COLO668 (cell line): ENCODE data around the gene DDIT3.
"Not testable (repeated sequence)": the region's sequence is repeated elsewhere in the genome, so short reads cannot be mapped to it uniquely, and the experiment has no call there.

Experiments used
- DNase-seq: peaks from one replicate; lab custom pipeline; 2025; ENCODE audit not compliant: unreplicated experiment; lab: John Stamatoyannopoulos, UW

Gene DDIT3, protein sequence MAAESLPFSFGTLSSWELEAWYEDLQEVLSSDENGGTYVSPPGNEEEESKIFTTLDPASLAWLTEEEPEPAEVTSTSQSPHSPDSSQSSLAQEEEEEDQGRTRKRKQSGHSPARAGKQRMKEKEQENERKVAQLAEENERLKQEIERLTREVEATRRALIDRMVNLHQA

GRCh38 chr12:57520053-57520818 is at the start of gene DDIT3:
Gene DDIT3, minus strand, starts transcription at chr12:57520514. Its CDS starts 3,108 bp downstream, at chr12:57517406.
- DNase-seq: peak; percentile 97

DNA sequence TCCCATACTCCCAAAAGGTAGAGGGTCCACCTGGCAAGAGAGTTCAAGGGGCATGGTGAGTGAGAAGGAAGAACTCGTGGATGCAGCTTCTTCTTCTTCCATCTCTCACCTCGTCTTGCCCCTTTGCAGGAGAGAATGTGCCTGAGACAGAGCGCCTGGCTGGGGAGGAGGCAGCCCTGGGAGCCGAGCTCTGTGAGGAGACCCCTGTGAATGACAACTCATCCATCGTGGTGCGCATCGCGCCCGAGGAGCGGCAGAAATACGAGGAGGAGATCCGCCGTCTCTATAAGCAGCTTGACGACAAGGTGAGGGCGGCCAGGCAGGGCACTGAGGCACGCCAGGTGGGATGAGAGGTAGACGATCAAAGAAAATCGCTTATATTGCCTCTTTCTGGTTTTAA is 49.5 kb upstream of the DDIT3 start:
- no peak for DNase-seq

DNA sequence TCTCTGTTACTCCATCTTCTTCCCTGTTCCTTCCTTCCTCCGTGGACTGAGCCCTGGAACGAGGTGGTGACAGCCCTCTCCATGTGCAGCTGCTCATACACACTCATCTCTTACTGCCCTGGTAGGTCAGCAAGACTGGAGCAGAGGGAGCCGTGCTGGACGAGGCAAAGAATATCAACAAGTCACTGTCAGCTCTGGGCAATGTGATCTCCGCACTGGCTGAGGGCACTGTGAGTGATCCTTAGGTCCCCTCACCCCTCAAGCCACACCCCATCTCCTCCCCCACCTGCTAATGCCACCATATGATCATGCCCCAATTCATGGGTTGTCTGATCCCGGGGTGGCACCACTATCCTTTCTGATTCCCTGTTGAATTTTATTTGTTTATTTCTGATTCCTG is 48.5 kb upstream of the DDIT3 start:
- no peak for DNase-seq

GRCh38 chr12:57564178-57564740 is 43.9 kb upstream of the DDIT3 start:
- no peak for DNase-seq

GRCh38 chr12:57563358-57563757 is 43.0 kb upstream of the DDIT3 start:
- no peak for DNase-seq

GRCh38 chr12:57561117-57561516 is 40.8 kb upstream of the DDIT3 start:
- DNase-seq: not testable (repeated sequence)

- DNase-seq: no peak
Measured at GRCh38 chr12:57560516-57560915, 40.2 kb upstream of the DDIT3 start.

GRCh38 chr12:57558864-57559263 is 38.5 kb upstream of the DDIT3 start:
- no peak for DNase-seq

DNA sequence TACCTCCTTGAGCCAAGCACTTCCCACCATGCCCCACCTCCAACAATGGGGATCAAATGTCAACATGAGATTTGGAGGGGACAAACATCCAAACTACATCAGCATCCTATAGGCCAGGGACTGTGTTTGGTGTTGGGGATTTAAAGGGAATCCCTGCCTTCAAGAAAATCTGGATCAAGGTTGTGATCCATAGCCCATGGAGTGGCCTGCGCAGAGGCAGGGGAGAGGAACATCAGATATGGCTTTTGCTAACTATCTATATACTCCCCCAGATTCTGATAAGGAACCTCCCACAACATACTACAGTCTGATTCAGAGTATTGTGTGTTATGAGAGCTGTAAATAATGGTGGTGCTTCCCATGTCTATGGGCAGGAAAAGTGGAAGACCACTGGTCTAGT is 34.6 kb upstream of the DDIT3 start:
- no peak for DNase-seq

DNA sequence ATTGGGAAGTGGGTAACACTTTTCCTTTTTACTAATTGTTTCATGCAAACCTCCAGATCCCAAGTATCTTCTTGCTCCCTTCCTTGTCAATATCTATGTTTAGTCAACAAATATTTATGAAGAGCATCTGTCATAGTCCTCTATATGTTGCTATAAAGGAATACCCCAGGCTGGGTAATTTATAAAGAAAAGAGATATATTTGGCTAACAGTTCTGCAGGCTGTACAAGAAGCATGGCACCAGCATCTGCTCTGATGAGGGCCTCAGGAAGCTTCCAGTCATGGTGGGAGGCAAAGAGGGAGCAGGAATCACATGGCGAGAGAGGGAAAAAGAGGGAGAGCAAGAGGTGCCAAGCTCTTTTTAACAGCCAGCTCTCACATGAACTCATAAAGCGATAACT is 34.1 kb upstream of the DDIT3 start:
- DNase-seq: no peak

- DNase-seq: no peak
Measured at GRCh38 chr12:57553343-57554202, 33.3 kb upstream of the DDIT3 start.

DNA sequence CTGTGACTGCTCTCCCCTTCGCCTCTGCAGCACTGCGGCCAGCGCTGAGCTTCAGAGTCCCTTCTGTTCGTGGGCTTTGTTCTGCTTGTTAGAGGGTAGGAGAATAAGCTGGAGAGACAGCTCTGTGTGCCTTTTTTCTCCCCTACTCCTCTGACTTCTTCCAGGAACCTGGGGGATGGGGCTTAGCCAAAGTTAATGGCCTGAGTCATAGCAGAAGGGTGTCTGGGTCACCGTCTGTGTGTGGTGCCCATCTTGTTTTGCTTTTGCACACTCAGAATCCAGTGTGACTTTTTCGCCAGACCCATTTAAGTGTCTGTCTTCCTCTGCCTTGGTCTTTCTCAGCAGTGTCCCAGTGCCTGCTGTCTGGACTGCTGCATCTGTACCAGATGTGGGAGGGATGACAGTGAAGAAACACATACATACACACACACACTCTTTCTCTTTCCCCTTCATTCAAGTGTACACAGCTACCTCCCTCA is 32.6 kb upstream of the DDIT3 start:
- no peak for DNase-seq

DNA sequence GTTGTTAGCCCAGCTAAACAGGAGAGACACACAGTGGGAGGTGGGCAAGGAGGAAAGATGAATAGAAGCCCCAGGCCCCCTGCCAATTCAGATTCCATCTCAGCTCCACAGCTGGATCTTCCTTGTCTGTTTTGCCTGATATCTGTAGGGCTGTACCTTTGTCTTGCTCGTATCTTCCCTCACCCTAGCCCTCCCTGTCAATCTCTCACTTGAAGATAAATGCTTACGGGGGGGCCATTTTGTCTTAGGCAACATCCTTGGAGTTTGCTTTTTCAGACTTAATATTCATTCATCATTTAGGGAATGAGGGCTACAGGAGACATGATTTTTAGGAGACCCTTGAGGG is 32.0 kb upstream of the DDIT3 start:
- DNase-seq: no peak

DNA sequence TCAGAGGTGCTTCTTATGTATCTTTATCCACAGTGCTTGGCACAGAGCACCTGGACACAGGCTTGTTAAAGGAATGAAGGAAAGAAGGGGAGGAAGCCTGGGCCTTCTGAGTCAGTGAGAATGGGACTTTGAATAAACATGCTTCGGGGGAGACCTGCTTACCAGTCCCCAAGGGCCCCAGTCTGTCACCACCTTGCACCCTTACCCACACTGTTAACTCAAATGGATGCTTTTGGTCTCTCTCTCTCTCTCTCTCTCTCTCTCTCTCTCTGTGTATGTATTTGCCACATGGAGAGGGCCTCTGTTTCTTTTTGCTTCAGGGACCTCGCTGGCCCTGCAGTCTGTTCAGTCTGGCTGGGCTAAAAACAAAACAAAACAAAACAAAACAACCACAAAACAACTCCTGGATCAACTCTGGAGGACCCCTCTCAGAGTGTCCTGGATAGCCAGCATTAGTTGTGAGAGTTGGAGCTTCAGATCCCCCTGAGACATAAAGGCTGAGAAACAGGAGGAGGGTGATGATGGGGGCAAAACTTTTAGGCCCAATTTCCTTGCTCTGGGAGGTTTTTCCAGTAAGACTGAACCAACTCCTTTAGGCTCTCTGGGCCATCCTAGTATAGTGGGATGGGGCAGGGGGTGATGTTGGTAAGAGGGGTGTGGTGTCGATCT is 31.5 kb upstream of the DDIT3 start:
- no peak for DNase-seq

DNA sequence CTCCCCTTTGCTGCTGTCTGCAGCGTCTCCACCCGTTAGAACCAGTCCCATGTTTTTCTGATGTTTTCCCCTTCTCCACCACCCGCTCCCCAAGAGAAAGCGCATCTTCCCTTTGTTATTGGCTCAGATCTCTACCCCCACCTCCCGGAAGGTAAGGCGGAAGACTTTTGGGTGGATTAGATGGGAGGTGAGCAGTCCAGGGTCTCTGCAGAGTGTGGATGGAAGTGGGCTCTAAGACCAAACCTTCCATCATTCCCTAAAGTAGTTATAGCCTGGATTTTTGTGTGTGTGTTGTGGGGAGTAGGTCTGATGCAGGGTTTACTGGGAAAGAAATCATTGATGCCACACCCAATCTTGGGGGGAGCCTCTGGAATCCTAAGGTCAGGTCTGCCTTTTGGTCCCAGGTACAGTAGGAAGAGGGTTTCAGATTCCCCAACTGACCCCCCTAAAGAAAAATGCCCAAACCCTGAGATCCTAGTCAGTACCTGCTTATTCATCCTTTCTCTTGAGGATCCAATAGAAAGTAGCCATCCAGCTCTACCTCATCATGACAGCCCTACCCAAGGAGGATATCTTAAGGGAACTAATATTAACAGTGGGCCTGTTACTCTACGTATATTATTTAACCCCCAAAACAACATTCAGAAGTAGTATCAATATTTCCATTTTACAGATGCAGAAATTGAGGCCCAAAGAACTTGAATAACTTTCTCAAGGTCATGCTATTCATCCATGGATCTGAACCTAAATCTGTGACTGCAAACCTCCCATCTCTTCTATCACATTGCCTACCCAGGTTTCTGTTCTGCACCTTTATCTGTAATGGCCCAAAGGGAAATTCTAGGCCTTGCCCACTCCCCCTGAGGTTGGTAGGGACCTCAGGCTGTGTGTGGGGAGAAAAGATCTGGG is 30.6 kb upstream of the DDIT3 start:
- no peak for DNase-seq

DNA sequence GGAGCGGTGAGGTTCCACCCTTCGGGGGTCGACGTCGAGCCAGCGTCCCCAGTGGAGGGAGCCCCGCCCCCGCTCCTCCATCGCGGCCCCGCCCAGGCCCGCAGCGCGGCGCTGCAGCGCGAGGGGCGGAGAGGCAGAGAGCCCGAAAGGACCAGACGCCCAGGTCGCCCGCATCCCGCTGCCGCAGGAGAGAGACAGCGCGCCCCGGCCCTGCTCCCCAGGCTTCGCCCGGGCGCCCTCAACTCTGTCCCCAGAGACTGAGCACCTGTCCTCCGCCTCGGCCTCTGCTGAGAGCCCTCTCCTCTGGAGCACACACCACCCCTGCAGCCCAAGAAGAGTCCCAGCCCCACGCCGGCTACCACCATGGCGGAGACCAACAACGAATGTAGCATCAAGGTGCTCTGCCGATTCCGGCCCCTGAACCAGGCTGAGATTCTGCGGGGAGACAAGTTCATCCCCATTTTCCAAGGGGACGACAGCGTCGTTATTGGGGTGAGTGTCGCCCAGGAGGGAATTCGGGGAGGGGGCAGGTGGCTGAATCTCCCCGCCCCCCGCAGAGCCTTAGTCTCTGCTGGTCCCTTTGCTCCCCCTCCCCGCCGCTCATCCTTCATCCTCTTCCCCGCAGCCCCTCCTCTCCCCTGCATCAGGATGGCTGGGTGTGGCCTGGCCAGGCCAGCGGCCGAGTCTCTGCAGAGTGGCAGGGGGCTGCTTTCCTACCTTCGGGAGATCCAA is 29.8 kb upstream of the DDIT3 start, which contains the start of gene KIF5A:
TSS of gene KIF5A (plus strand) at position 136 of the 732 bp plus-strand sequence. CDS start at position 364, 228 bp downstream.
- DNase-seq: peak; percentile 13

- DNase-seq: no peak
Measured at GRCh38 chr12:57549203-57549908, 29.0 kb upstream of the DDIT3 start.

GRCh38 chr12:57548488-57548887 is 28.2 kb upstream of the DDIT3 start:
- no peak for DNase-seq

DNA sequence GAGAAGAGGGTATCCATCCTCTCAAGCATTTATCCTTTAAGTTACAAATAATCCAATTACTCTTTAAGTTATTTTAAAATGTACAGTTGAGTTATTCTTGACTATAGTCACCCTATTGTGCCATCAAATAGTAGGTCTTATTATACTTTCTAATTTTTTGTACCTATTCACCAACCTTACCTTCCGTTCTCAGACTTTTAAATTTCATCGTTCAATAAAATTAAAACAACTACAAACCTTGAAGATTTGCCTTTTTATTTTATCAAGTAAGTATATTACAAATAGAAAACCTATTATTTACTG is 27.6 kb upstream of the DDIT3 start:
- no peak for DNase-seq
